GM21528 (cell line): ENCODE measurements around the gene SWSAP1.
"Not testable (repeated sequence)": the region's sequence is repeated elsewhere in the genome, so short reads cannot be mapped to it uniquely, and the experiment has no call there.

Source experiments
- ATAC-seq: cut with Tn5 transposase; IDR thresholded peaks from one replicate; pipeline ENCODE4 v1.9.1; 2021; ENCODE audit warnings: mild to moderate bottlenecking, moderate library complexity; ENCODE audit not compliant: unreplicated experiment, low FRiP score

Gene SWSAP1

GRCh38 chr19:11406703-11407236 is 32.3 kb downstream of the SWSAP1 start:
- ATAC-seq, result not testable (repeated sequence)

DNA sequence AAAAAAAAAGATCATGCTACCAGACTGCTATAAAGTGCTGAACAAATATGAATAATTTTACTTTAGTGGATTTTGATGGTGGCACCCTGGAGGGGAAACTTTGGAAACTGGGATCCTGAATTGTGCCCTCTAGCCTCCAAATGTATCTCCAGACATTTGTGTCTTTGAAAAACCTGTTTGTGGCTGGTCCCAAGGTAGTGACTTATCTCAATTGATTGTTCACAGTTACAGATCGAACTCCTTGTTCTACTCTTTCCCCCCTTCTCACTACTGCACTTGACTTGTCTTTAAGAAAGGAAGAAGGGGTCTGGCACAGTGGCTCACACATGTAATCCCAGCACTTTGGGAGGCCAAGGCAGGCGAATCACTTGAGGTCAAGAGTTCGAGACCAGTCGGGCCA is 34.1 kb downstream of the SWSAP1 start:
- no peak for ATAC-seq

- ATAC-seq, result no peak
These were observed 36.2 kb downstream of the SWSAP1 start for GRCh38 chr19:11410682-11411081.

GRCh38 chr19:11414544-11414943 is 40.1 kb downstream of the SWSAP1 start:
- ATAC-seq, result no peak

DNA sequence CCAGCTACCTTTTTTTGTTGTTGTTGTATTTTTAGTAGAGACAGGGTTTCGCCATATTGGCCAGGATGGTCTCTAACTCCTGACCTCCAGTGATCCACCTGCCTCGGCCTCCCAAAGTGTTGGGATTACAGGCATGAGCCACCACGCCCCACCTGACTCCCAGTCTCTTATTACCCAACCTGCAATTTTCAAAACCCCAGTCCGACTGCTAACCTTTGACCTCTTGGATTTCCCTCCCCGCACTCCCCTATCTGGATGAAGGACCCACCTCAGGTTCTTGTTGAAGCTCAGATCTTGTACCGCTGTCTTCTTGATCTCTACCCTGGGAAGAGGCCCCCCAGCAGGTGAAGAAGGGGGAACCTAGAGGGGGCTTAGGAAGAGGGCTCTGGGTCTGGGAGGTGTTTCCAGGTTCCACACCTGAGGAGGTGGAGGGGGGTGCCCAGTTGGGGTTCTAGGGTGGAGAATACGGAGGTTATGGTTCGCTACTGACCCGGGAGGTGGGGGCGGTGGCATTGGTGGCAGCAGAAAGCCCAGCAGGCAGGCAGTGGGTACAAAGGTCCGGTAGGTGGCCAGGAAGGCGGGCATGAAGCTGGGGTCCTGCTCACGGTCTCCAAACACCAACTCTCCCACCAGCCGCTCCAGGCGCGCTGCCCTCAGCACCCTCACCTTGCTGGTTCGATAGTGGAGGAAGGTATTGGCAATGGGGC is 42.0 kb downstream of the SWSAP1 start:
- ATAC-seq, result no peak

GRCh38 chr19:11418094-11418548 is 43.7 kb downstream of the SWSAP1 start:
- ATAC-seq, result no peak

- ATAC-seq, result no peak
These were observed 44.4 kb downstream of the SWSAP1 start, which contains the start of gene RGL3 for GRCh38 chr19:11418549-11419506. Gene RGL3, minus strand, starts transcription at chr19:11419314. Its CDS starts 36 bp downstream, at chr19:11419278.

DNA sequence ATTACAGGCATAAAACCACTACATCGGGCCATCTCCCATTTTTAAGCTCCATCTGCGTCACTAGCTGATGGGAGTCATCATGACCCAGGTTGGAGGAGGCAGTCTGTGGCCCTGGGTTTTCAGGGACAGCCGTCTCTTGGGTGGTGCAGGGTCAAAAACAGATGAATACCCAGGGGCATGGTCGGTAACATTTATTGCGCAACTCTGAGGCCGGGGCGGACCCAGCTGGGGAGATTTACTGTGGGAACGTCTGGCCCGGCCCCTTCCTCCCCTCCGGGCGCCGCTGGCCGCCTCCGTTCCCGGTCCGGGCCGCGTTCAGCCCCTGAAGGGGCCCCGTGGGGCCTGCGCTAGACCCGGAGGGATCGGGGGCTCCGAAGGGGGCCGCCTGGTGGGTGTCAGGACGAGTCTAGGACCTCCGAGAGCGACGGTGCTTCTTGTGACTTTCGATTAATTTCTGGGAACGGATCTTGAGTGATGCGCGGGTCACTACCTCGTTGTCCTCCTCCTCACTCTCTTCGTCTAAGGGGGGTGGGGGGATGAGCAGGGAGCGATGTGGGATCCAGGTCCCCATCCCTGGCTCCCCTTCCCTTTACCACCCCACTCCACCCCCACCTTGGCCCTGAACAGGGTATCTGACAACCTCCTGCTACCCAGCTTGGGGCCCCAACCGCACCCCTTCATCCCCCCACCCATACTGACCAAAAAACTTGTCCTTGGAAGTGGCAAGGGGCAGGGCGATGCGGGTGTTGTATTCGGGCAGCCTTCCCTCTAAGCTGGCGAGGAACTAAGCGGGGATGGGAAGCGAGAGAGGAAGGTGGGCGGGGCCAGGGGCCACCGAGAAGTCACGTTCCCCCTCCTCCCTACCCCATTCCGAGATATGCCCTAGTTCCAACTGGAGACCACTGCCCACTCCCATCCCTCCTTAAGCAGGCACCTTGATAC is 46.2 kb downstream of the SWSAP1 start:
- ATAC-seq, result no peak

GRCh38 chr19:11421371-11422098 is 47.1 kb downstream of the SWSAP1 start:
- no peak for ATAC-seq

DNA sequence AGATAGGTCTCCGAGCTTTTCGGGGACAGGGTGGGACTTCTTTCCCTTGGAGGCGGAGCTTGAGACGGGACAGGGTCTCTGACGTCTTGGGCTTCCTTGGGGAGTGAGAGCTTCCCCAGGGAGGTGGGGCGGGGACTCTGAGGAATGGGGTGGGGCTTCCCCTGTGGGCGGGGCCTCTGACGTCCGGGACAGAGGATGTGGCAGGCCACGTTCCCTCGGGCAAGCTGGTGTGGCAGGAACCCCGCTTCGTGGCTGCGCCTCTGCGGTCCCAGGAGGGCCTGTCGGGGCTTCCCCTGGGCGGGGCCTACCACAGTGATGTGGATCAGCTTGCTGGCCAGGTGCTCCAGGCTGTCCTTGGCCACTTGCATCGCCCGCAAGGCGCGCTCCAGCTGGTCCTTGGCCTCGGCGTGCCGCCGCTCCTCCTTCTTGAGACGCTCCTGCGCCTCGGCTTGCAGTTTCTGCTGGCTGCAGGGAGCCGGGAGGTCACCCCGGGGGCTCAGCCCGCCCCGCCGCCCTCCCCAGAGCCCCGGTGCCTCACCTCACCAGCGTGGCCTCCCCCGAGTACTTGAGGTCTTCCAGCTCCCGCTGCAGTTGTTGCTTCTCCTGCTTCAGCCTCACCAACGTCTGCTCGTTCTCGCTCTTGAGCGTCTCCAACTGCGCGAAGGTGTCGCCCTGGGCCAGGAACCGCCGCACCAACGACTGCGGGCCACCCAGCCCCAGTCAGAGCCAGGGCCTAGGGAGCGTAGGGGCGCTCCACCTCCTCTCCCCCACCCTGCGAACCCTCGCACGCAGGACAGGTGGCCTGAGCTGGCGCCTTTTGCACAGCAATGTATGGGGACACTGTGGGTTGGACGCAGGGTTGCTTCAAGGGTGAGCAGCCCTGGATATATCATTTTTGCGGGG is 47.9 kb downstream of the SWSAP1 start:
- no peak for ATAC-seq

DNA sequence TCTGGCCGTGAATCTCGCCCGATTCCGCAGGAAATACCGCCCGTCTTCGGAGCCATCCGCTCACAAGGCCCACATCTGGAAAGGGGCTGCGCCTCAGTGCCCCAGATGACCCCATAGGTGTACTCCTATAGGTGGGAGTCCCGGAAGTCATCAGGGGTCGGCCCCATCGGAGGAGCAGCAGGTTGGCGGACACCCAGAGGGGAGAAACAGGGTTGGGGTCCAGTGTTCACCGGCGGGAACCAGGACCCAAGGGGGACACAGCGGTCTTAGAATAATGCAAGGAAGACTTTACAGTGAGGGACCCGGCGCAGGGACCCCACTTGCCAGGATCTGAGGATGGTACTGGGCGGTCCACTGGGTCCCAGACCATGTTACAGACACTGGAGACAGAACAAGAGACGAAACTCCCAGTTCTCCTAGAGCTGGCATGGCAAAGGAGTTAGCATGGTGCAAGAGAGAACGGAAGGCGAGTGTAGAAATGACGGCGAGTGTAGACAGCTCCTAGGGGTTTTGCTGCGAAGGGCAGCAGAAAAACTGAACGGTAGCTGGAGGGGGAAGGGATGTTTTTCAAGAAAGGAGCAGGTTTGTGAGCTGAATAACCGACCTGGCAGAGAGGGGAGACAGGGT is 48.8 kb downstream of the SWSAP1 start:
- no peak for ATAC-seq

DNA sequence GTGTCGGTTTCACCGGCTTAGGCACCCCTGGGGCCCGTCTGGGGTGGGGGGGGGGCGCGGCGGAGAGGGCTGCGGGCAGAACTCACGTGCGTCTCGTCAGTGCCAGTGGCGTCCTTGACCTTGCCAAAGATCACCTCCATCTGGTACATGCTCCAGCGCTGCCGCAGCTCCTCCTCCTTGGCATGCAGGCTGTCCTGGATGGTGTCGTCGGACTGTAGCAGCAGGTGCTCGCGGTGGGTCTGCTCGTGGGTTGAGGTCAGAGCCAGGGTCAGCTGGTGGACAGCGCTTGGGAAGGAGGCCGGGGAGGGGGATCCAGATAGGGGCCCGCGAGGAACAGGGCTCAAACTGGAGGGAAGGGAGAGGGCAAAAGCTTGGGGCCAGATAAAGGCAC is 49.3 kb downstream of the SWSAP1 start:
- ATAC-seq, result no peak
